Measurements from ENCODE around the gene SRSF3.
"Not testable (repeated sequence)": the region's sequence is repeated elsewhere in the genome, so short reads cannot be mapped to it uniquely, and the experiment has no call there.

Gene SRSF3

GRCh38 chr6:36649701-36650484 is 55.7 kb downstream of the SRSF3 start:
- DNase-seq (ENCODE audit: low read depth) = no peak

GRCh38 chr6:36650848-36651478 is 56.8 kb downstream of the SRSF3 start:
- DNase-seq (ENCODE audit: low read depth) = no peak

GRCh38 chr6:36651659-36652379 is 57.7 kb downstream of the SRSF3 start:
- DNase-seq (ENCODE audit: low read depth) = no peak

- not testable (repeated sequence) for DNase-seq (ENCODE audit: low read depth)
These were observed 60.3 kb downstream of the SRSF3 start for GRCh38 chr6:36654469-36654868.
